Measurements from ENCODE around the gene MEF2C. TPM values are rescaled to one million over a fixed set of nuclear protein-coding genes. Genes with fewer than 3 reads are reported as not detected.

The MEF2C gene
- total RNA-seq, 2 experiments from 2014 or later: 0.60 to 0.87 TPM

DNA sequence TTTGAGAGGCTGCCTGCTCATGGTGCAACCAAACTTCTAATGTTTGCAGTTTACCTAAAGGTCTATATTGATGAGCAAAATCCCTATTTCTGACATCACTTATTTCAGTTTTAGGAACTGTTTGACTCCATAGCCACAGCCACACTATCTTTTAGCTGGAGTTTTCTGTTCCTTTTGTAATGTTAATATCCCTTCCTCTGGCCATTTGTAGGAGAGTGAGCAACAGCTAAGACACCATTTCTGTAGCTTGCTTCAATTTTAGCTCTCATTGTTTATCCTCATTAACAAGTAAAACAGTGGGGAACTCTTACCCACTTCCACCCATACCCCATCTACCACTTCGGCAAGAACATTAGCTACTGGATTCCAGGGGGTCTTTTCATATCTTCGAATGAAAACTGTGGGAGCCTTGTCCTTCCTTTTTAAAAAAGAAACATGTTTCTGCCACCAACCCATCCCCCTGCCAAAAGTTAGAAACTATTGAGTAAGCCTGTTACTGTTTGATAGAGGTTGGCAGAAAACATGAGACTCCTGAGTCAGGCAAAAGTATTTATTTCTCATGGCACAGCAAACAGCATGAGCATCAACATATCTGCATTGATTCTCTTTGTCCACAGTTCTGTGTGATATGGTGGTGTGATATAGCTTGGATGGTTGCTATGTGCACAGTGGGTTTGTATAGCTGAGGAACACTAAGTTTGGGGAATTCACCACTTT lies 174.1 kb downstream of the MEF2C start:
- no peaks in the 10 kb centered on the region for H3K9me3 ChIP-seq (ENCODE audit: control insufficient read depth in 1 of 2, insufficient read depth in 1 of 2, low read length in 2 of 2)
- Mint-ChIP-seq H3K27me3 (peaks cover 37% of the 10 kb centered on the region), H3K4me1 (ENCODE audit: low read depth) (no peaks in the 10 kb centered on the region), H3K27ac (no peak overlapping the region), H3K4me3 (no peak overlapping the region), H3K36me3 (ENCODE audit: low read depth) (no peaks in the 10 kb centered on the region), H3K9me3 (no peaks in the 10 kb centered on the region)
- peaks cover 0 to 5% of the 10 kb centered on the region in 2 experiments for H3K27me3 ChIP-seq (ENCODE audit: control insufficient read depth in 1 of 2, insufficient read depth in 2 of 2, low read length in 2 of 2)
- H3K4me1 ChIP-seq (ENCODE audit: insufficient read depth, low read length): no peaks in the 10 kb centered on the region
- no peak overlapping the region for H3K27ac ChIP-seq (ENCODE audit: low read depth in 1 of 2, low read length in 2 of 2)
- POLR2A ChIA-PET: no interaction called here
- H3K4me3 ChIP-seq (ENCODE audit: low read length): no peak overlapping the region
- intact Hi-C loops (cut with DNase I, micrococcal nuclease): no loop called here
- no peak for DNase-seq
- TF ChIP-seq, protein P1, sequence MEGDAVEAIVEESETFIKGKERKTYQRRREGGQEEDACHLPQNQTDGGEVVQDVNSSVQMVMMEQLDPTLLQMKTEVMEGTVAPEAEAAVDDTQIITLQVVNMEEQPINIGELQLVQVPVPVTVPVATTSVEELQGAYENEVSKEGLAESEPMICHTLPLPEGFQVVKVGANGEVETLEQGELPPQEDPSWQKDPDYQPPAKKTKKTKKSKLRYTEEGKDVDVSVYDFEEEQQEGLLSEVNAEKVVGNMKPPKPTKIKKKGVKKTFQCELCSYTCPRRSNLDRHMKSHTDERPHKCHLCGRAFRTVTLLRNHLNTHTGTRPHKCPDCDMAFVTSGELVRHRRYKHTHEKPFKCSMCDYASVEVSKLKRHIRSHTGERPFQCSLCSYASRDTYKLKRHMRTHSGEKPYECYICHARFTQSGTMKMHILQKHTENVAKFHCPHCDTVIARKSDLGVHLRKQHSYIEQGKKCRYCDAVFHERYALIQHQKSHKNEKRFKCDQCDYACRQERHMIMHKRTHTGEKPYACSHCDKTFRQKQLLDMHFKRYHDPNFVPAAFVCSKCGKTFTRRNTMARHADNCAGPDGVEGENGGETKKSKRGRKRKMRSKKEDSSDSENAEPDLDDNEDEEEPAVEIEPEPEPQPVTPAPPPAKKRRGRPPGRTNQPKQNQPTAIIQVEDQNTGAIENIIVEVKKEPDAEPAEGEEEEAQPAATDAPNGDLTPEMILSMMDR (IDR thresholded peaks at IDR 0.05): no peak
- no peak for ATAC-seq (ENCODE audit: poor library complexity)
- CTCF ChIA-PET: no interaction called here
- no peaks in the 10 kb centered on the region for H3K36me3 ChIP-seq (ENCODE audit: insufficient read depth, low read length)

DNA sequence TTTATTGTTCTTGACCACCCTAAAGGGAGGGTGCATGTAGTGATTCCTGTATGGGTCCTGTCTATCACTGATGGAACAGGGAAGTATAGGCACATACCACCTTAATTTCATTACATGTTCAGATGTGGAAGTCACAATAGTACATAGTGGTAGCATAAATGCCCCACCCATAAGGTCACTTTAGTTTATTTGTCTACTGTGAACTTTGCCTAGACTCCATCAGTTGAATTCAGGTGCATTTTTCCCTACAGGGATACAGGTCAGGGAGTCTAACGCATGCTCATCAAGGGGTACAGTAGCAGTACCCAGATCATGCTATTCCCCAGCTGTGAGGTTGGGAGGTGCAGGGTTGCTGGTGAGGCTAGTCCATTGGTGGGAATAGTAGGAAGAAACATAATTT lies 175.0 kb downstream of the MEF2C start:
- CTCF ChIA-PET: no interaction called here
- TF ChIP-seq, protein P1 (IDR thresholded peaks at IDR 0.05): no peak
- no peaks in the 10 kb centered on the region for H3K9me3 Mint-ChIP-seq

DNA sequence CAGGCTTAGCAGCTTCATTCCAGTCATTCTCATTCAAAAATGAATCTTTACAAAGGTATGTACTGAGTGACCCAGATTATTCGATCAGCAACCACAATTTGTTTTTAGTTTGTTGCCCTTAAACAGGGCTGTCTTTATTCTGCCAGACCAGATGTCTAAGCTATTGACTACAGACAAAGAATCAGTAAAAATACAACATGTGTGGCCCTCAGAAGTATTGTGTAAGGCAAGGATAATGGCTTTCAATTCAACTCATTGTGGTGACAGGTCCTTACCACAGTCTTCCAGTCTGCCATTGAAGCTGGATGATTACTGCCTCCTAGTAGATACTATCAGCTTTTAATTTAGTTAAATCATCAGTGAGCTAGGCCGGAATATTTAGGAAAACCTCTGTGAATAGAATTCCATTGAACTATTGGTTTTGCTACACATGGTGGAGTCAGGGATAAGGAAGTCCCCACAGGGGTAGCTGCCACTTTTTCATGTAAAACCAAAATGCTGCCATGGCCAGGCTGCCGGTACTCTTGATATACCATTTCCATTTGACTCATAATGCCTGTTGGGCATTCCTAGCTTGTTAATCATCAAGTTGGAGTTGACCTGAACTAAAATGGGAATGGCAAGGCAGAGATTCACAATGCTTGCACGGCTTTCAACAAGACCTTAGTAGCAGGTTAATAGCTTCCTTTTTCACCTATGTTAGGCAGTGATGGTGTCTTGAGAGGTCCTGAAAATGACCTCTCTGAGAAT lies 175.6 kb downstream of the MEF2C start:
- ChIA-PET POLR2A (no interaction called here), CTCF (no interaction called here)
- H3K27ac Mint-ChIP-seq: no peak overlapping the region
- no peaks in the 10 kb centered on the region for H3K4me1 Mint-ChIP-seq (ENCODE audit: low read depth)
- intact Hi-C loops (cut with DNase I, micrococcal nuclease): no loop called here
- peaks cover 0 to 5% of the 10 kb centered on the region in 2 experiments for H3K27me3 ChIP-seq (ENCODE audit: control insufficient read depth in 1 of 2, insufficient read depth in 2 of 2, low read length in 2 of 2)
- TF ChIP-seq, protein P1 (IDR thresholded peaks at IDR 0.05): no peak
- no peaks in the 10 kb centered on the region for H3K4me1 ChIP-seq (ENCODE audit: insufficient read depth, low read length)
- no peak for ATAC-seq (ENCODE audit: poor library complexity)
- H3K36me3 ChIP-seq (ENCODE audit: insufficient read depth, low read length): no peaks in the 10 kb centered on the region
- H3K9me3 Mint-ChIP-seq: no peaks in the 10 kb centered on the region
- no peak for DNase-seq
- H3K4me3 ChIP-seq (ENCODE audit: low read length): no peak overlapping the region
- H3K9me3 ChIP-seq (ENCODE audit: control insufficient read depth in 1 of 2, insufficient read depth in 1 of 2, low read length in 2 of 2): no peaks in the 10 kb centered on the region
- no peak overlapping the region for H3K4me3 Mint-ChIP-seq
- peaks cover 39% of the 10 kb centered on the region for H3K27me3 Mint-ChIP-seq
- no peak overlapping the region for H3K27ac ChIP-seq (ENCODE audit: low read depth in 1 of 2, low read length in 2 of 2)
- no peaks in the 10 kb centered on the region for H3K36me3 Mint-ChIP-seq (ENCODE audit: low read depth)

More for the DNA sequence above, 175.0 kb downstream of the MEF2C start:
- Histone ChIP-seq H3K9me3 (ENCODE audit: control insufficient read depth in 1 of 2, insufficient read depth in 1 of 2, low read length in 2 of 2) (no peaks in the 10 kb centered on the region), H3K36me3 (ENCODE audit: insufficient read depth, low read length) (no peaks in the 10 kb centered on the region), H3K4me1 (ENCODE audit: insufficient read depth, low read length) (no peaks in the 10 kb centered on the region), H3K27ac (ENCODE audit: low read depth in 1 of 2, low read length in 2 of 2) (no peak overlapping the region), H3K4me3 (ENCODE audit: low read length) (no peak overlapping the region), H3K27me3 (ENCODE audit: control insufficient read depth in 1 of 2, insufficient read depth in 2 of 2, low read length in 2 of 2) (peaks cover 0 to 5% of the 10 kb centered on the region in 2 experiments)
- peaks cover 36% of the 10 kb centered on the region for H3K27me3 Mint-ChIP-seq
- H3K4me3 Mint-ChIP-seq: no peak overlapping the region
- intact Hi-C loops (cut with DNase I, micrococcal nuclease): no loop called here
- DNase-seq (no peak), ATAC-seq (ENCODE audit: poor library complexity) (no peak)
- POLR2A ChIA-PET: no interaction called here
- H3K36me3 Mint-ChIP-seq (ENCODE audit: low read depth): no peaks in the 10 kb centered on the region
- H3K4me1 Mint-ChIP-seq (ENCODE audit: low read depth): no peaks in the 10 kb centered on the region
- H3K27ac Mint-ChIP-seq: no peak overlapping the region
